ENCODE results near the gene LIMS1.
A peak's percentile ranks its signal among the peaks of the same experiment; 100 is the strongest.

Gene LIMS1

DNA sequence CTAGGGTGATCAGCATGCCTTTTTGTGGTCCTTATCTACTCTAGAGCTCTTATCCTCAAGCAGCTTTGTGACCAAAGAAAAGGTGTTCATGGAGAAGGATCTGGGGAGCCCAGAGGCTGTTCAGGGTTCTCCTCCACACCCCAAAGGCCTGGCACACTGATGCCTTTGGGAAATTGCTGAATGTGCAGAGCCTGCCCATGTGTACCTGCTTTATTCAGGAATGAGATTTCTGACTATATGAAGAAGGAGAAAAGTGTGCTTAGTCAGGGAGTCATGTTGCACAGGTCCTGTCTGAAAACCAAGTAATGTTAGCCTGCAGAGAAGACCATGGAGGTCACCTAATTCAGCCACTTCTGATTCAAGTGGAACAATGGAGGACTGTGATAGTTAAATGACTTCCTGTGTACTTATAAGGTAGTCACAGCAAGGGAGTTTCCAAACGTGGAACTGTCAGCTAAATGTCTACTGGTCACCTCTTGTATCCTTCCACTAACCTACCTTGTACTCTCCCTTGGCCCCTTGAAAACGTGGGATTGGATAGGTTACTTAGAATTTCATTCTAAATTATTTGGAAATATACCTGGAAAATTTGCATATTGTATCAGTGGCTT is 81.3 kb downstream of the LIMS1 start:
- no peak for DNase-seq

DNA sequence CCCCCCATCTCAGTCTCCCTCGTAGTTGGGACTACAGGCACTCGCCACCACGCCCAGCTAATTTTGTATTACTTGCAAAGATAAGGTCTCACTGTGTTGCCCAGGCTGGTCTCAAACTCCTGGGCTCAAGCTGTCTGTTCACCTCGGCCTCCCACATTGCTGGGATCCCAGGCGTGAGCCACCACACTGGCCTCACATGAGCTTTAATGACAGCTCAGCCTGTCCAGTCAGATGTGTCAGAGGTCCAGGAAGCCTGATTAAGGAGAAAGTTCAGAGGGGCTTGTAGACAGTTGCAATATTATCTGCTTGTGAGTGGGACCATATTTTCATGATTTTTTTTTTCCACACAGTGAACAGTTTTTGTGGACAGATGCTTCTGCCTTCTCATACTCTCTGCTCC is 82.0 kb downstream of the LIMS1 start:
- DNase-seq: no peak

DNA sequence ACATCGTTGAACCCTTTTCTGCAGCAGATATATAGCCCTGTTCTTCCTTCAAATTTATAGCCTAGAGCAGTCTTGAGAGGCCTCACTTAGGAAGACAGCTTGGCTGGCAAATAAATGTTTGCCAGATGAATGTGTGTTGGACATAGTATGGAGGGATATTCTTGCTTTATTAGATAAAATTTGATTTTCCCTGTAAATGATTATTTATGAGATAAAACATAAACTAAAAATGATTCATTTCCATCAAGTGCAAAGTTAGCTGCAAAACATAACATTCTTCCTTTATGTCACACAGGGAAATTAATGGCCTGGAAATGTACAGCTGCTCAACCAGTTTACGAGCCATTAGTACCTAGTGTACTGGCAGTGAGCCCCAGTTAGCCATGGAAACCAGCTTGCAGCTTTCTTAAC is 82.5 kb downstream of the LIMS1 start:
- no peak for DNase-seq

- DNase-seq: no peak
Measured at GRCh38 chr2:108617617-108618016, 83.3 kb downstream of the LIMS1 start.

DNA sequence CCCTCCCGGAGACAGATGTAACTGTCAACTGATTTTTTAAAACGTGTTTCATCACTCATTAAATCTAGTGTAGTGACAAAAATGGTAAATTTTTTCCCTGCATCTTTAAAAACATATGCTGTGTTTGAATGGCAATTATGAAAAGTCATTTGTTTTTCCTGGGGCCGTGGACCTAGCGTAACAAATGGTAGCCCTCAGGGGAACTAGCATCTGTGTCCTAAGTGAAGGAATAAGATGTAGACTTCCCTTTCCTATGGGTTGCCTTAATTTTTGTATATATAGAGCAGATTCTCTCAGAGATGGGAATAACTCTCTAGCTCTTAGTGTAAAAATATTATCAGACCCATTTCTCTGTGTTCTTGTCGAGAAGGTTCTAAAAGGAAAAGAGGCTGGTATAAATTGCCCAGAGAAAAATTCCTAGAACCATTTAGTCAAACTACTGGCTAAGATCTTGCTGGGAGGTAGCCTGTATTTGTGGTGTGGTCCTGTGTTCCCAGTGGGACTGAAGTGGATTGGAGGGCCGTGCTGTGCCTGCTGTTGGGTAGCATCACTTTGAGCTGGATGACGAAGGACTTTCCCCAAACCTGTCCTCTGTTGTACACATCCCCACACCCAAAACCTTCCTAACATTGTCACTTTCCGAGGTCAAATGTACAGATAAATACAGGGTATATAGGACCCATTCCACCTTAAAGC is 85.8 kb downstream of the LIMS1 start:
- DNase-seq: no peak

GRCh38 chr2:108620656-108621055 is 86.4 kb downstream of the LIMS1 start:
- no peak for DNase-seq

- DNase-seq: no peak
Measured at GRCh38 chr2:108621087-108621559, 86.9 kb downstream of the LIMS1 start.

DNA sequence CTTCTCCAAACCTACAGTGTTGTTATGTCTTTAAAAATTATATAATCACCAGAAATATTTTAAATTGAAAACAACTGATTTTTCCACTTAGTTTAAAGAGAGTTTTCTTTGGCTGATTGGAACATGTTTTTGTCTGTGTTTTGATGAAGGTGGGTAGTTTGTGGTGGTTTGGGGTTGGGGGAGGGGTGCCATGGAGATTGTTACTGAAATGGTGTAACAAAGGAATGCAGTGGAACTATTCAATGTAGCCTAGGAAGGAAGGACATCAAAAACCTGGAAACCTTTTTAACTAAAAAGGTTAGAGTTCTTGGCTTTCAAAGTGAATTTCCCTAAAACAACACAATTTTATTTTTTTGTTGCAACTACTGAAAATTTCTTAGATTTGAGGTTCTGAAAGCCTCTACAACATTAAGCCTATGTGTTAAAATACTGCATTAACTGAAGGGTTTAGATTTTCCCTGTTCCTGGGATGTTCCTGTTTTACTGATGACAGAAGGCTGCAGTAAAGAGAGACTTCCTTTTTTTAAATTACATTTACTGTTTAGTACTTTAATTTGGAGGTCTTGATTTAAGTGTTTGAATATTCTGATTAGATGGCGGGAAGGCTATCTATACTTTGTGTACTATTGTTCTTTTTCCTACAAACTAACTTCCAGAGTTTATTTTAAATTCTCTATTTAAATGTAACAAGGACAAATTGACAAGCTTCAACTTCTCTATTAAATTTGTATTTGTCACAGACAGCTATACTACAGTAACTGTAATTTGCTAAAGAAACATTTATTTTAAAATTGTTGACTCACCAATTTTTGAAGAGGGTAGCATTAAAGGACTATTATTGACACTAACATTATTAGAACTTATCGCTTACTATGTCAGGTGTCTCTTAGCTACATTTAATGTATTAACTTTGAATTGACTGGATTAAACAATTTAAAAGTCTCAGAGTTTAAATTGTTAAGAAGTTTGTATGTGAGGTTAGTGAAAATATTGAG is 87.7 kb downstream of the LIMS1 start:
- no peak for DNase-seq

DNA sequence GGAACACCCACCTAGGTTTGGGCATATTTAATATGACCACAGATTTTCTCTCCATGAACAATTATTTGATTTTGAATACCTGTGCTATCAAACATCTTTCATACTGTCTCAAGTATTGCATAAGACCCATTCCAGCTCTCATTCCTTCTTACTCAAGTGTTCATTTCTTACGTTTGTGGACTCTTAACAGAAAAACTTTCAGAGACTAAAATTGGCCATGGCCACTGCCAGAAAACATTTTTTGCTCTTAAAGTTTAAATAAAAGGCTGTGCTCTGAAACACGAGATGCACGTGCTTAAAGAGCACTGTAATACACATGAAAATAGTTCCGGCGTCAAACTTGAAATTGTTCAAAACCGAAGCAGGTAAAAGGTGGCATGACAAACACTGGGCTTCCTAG is 89.3 kb downstream of the LIMS1 start:
- DNase-seq: no peak

- no peak for DNase-seq
Measured at GRCh38 chr2:108625186-108625827, 91.0 kb downstream of the LIMS1 start.

DNA sequence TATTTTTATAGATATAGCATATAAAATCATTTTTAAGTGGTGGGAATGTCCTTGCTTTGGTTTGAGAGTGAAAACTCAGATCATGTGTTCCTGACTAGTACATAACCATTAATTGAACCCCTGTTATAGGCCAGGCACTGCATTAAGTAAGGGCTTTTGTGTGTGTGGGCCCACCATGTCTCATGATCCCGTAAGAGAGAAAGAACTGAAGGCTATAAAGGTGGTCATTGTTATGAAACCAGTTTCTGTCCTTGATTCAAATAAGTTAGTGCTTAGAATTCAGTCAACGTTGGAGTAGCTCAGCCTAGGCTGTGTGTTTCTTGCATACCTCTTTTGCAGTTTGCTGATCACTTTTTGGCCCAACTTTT is 91.5 kb downstream of the LIMS1 start:
- no peak for DNase-seq

DNA sequence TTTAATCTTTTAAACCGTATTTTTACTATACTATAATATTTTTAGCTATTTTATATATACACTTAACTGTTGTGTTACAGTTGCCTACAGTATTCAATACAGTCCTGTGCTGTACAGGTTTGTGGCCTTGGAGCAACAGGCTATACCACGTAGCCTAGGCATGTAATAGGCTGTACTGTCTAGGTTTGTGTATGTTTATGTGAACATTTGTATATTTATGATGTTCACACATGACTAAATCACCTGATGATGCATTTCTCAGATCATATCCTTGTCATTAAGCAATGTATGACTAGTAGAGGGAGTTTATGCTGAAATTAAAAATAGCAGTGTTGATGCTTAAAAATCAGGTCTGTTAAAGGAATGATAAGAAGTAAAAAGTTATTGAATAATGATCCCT is 92.7 kb downstream of the LIMS1 start:
- no peak for DNase-seq

- DNase-seq: no peak
Measured at GRCh38 chr2:108627911-108628567, 93.8 kb downstream of the LIMS1 start.

DNA sequence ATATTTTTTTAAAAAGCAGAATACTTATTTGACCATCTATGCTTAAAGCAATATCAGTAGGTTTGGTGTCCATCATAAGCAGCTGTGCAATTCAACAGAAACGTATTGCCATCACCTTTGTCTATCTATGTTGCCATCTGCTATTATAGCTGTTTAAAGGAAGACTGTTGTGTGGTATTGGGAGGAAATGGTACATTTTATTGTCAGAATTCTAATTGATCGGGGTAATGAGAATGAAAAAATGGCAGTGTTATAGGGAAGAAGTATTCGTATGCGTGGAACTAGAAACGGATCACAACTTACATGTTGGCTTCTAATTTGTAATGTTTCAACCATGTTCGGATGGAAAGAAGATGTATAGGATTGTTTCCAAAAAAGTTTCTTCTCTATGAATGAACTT is 94.7 kb downstream of the LIMS1 start:
- no peak for DNase-seq

DNA sequence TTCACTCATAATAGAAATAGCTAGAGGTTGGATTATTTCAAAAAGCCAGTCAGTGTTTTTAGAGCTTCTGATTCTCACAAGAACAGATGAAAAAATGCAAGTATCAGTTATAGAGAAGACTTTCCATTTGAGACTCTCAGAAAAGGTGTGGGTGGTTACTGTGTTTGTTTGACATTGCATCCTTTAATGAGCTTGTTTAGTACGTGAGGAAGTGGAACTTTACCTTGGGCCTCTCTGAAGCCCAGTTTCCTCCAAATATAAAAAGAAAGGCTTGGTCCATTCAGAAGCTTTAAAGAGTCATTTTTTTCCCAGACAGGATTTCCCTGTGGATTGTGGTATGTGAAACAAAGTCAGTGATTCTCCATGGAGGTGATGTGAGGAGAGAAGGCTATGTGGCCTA is 95.1 kb downstream of the LIMS1 start:
- no peak for DNase-seq

- no peak for DNase-seq
Measured at GRCh38 chr2:108630567-108631405, 96.5 kb downstream of the LIMS1 start.

DNA sequence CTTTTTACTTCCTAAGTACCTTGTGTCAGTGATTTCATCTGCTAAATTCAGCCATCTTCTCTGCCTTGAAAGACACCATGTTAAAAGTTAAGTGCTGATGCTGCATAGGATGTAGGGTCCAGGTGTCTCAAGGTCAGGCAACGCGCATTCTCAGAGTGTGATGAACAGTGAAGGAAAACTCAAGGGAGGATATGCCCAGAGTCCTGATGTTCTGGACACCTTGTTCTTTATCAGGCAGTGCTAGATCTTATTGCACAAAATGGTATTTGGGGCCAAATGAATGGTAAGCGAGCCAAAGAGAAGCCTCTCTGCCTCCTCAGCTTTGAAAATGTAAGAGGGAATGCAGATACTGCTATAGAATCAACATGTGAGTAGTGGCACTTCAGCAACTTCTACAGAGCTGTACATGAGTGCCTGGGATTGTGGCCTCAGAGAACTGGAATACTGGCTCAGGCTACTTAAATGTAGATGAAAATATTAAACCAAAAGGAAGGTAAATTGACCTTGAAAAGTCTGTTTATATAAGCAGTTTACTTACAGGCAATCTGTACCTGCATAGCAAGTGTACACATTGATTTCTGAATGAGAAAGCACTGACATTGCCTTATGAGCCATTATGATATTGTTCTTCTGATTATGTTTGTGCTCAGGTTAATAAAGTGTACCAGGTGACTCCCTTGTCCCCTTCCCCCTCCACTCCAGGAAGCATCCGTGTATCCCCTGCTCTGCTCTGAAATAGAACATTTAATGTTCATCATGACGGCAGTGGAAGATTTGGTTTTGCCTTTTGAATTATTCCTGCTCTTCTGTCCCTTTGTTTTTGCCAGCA is 98.3 kb downstream of the LIMS1 start:
- DNase-seq: no peak

DNA sequence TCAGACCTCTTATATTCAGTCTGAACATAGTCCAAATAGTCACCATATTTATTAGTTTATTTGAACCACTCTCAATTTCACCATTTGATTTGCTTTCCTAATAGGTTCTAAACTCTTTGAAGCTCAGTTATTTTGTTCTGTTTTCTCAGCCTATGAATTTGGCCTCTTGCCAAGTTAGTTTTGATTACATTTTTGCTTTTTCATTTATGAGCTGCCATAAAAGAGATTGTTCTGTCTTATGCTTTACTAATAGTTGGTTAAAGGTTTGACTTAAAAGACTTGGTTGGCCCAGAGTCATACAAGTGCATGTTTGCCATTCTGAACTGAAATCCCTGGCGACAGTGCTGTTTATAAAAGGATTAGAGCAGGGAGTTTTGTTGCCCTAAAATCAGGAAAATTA is 99.1 kb downstream of the LIMS1 start:
- no peak for DNase-seq

GRCh38 chr2:108634011-108634410 is 99.7 kb downstream of the LIMS1 start:
- DNase-seq: peak in 1 of 14 donors; percentile 16

DNA sequence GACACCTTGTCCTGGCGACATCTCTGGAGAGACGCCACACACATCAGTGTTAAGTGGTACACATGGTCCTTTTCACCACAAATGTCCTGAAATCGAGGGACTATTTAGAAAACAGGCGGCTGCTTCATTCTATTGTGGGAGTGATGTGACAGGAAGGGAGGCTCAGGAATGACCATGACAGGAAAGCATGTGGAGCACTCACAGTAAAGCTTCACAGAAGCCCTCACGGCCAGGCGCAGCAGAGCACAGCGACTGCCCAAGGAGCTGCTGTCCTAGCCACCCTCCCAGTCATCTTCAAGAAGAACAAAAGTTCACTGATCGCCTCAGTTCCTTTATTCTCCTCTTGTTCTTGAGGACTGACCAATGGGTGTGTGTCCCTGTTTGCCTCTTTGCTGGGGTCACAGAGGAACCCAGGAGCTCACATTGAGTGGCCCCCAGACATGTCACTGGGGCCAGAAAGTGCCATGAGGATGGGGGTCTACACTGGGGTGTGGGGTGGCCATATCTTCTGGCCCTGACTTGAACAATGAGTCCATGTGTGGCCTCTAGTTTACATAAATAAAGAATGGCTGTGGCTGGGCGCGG is 100.4 kb downstream of the LIMS1 start:
- no peak for DNase-seq

Measured in C1 segment of cervical spinal cord (tissue), 14 donors.